Measurements from ENCODE around the gene MYCN. TPM values are rescaled to one million over a fixed set of nuclear protein-coding genes. Genes with fewer than 3 reads are reported as not detected.

MYCN gene
- polyA plus RNA-seq, 1 of the 3 experiments (the other 2 are of a cell fraction) = 0.03 TPM

DNA sequence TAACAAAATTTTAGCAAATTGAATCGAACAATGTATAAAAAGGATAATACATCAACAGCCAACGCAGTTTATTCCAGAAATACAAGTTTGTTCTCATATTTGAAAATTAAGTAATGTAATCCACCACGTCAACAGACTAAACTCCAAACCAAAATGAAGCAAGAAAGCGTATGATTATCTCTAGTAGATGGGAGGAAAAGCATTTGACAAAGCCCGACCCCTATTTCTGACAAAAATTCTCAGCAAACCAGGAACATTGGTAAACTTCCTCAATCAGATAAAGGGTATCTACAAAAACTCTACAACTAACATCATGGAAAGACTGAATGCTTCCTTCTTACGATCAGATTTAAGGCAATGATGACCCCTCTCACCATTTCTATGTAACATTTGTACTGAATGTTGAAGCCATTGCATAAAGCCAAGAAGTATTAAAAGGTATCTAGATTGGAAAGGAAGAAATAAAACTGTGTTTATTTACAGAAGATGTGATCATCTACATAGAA, 34.3 kb upstream of the MYCN start:
- CTCF ChIA-PET = interaction anchor here (0.6 to 1.5 kb wide), 3 partner anchors 10 to 34 kb away, joined by 3 to 4 read pairs (median 3); no protein-coding TSS in a partner anchor
- TF ChIP-seq, protein P1, sequence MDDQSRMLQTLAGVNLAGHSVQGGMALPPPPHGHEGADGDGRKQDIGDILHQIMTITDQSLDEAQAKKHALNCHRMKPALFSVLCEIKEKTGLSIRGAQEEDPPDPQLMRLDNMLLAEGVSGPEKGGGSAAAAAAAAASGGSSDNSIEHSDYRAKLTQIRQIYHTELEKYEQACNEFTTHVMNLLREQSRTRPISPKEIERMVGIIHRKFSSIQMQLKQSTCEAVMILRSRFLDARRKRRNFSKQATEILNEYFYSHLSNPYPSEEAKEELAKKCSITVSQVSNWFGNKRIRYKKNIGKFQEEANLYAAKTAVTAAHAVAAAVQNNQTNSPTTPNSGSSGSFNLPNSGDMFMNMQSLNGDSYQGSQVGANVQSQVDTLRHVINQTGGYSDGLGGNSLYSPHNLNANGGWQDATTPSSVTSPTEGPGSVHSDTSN (IDR thresholded peaks at IDR 0.05) = no peak
- TF ChIP-seq GATA2 (CRISPR knock-in tag; IDR thresholded peaks at IDR 0.05) (no peak), TAF1 (IDR thresholded peaks at IDR 0.05; ENCODE audit: borderline replicate concordance, low read depth, low read length) (no peak), TEAD4 (IDR thresholded peaks at IDR 0.05; ENCODE audit: borderline replicate concordance, insufficient read depth) (no peak), RFX5 (IDR thresholded peaks at IDR 0.05; ENCODE audit: low read length) (no peak)
- TF ChIP-seq, protein P2, sequence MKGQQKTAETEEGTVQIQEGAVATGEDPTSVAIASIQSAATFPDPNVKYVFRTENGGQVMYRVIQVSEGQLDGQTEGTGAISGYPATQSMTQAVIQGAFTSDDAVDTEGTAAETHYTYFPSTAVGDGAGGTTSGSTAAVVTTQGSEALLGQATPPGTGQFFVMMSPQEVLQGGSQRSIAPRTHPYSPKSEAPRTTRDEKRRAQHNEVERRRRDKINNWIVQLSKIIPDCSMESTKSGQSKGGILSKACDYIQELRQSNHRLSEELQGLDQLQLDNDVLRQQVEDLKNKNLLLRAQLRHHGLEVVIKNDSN (IDR thresholded peaks at IDR 0.05; ENCODE audit: borderline replicate concordance, low read depth) = no peak
- H3K27me3 ChIP-seq (ENCODE audit: insufficient read depth) = no peaks in the 10 kb centered on the region
- H3K27ac ChIP-seq (ENCODE audit: low read depth in 2 of 2, low read length in 1 of 2) = no peak overlapping the region
- 18% methylated on average over 6 of the region's 6 CpGs for WGBS (ENCODE audit: low lambda C conversion rate)
- no peaks in the 10 kb centered on the region for H3K4me1 ChIP-seq (ENCODE audit: control insufficient read depth in 1 of 2, insufficient read depth in 2 of 2, low read depth in 1 of 2, low read length in 1 of 2)
- H3K4me3 ChIP-seq (ENCODE audit: low read depth in 2 of 2, low read length in 1 of 2) = no peak overlapping the region
- H4K20me1 ChIP-seq (ENCODE audit: insufficient read depth) = no peaks in the 10 kb centered on the region
- no peak for DNase-seq
- no peak overlapping the region for H3K9ac ChIP-seq
- POLR2A ChIA-PET = no interaction called here
- no peaks in the 10 kb centered on the region for H3K36me3 ChIP-seq (replicated peaks in 1 of 2; ENCODE audit: control insufficient read depth in 1 of 2, insufficient read depth in 2 of 2, low read length in 1 of 2)
- H3K9me2 ChIP-seq = no peaks in the 10 kb centered on the region
- no peaks in the 10 kb centered on the region for H3F3A ChIP-seq (replicated peaks; ENCODE audit: insufficient read depth)
- no peak overlapping the region for H3K4me2 ChIP-seq
- no peaks in the 10 kb centered on the region for H3K79me2 ChIP-seq (ENCODE audit: insufficient read depth)
- H2AFZ ChIP-seq (ENCODE audit: low read depth) = no peak overlapping the region
- H3K9me3 ChIP-seq = peaks cover 6% of the 10 kb centered on the region; the same call in 1 of the 2 replicates

DNA sequence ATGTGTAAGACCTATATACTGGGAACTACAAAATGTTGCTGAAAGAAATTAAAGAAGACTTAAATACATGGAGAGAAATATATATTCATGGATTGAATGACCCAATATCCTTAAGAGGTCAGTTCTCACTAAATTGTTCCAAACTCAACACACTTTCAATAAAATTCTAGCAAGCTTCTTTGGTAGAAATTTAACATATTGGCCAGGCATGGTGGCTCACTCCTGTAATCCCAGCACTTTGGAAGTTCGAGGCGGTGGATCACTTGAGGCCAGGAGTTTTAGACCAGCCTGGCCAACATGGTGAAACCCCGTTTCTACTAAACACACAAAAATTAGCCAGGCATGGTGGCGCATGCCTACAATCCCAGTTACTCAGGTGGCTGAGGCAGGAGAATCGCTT, 33.6 kb upstream of the MYCN start:
- no peaks in the 10 kb centered on the region for H3F3A ChIP-seq (replicated peaks; ENCODE audit: insufficient read depth)
- no peaks in the 10 kb centered on the region for H3K4me1 ChIP-seq (ENCODE audit: control insufficient read depth in 1 of 2, insufficient read depth in 2 of 2, low read depth in 1 of 2, low read length in 1 of 2)
- H3K79me2 ChIP-seq (ENCODE audit: insufficient read depth) = no peaks in the 10 kb centered on the region
- H3K9ac ChIP-seq = no peak overlapping the region
- no peak for TF ChIP-seq GATA2 (CRISPR knock-in tag; IDR thresholded peaks at IDR 0.05)
- TF ChIP-seq FOSL2 (IDR thresholded peaks at IDR 0.05; ENCODE audit: borderline replicate concordance, low read depth) = no peak
- no peak for TF ChIP-seq TEAD4 (IDR thresholded peaks at IDR 0.05; ENCODE audit: borderline replicate concordance, insufficient read depth)
- TF ChIP-seq, protein P2 (IDR thresholded peaks at IDR 0.05; ENCODE audit: borderline replicate concordance, low read depth) = no peak
- TF ChIP-seq, protein P3, sequence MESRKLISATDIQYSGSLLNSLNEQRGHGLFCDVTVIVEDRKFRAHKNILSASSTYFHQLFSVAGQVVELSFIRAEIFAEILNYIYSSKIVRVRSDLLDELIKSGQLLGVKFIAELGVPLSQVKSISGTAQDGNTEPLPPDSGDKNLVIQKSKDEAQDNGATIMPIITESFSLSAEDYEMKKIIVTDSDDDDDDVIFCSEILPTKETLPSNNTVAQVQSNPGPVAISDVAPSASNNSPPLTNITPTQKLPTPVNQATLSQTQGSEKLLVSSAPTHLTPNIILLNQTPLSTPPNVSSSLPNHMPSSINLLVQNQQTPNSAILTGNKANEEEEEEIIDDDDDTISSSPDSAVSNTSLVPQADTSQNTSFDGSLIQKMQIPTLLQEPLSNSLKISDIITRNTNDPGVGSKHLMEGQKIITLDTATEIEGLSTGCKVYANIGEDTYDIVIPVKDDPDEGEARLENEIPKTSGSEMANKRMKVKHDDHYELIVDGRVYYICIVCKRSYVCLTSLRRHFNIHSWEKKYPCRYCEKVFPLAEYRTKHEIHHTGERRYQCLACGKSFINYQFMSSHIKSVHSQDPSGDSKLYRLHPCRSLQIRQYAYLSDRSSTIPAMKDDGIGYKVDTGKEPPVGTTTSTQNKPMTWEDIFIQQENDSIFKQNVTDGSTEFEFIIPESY (IDR thresholded peaks at IDR 0.05; ENCODE audit: borderline replicate concordance, low read depth) = no peak
- TF ChIP-seq FOXJ3 (CRISPR knock-in tag; IDR thresholded peaks at IDR 0.05) = no peak
- TF ChIP-seq NFIC (IDR thresholded peaks at IDR 0.05; ENCODE audit: borderline replicate concordance) = no peak
- TF ChIP-seq RAD21 (IDR thresholded peaks at IDR 0.05; ENCODE audit: low read length) = no peak
- no peak for TF ChIP-seq SIN3A (IDR thresholded peaks at IDR 0.05; ENCODE audit: borderline replicate concordance, low read depth, low read length)
- TF ChIP-seq FOXM1 (IDR thresholded peaks at IDR 0.05; ENCODE audit: low read depth) = no peak
- no peak for TF ChIP-seq SMC3 (IDR thresholded peaks at IDR 0.05; ENCODE audit: low read depth, low read length)
- TF ChIP-seq, protein P4, sequence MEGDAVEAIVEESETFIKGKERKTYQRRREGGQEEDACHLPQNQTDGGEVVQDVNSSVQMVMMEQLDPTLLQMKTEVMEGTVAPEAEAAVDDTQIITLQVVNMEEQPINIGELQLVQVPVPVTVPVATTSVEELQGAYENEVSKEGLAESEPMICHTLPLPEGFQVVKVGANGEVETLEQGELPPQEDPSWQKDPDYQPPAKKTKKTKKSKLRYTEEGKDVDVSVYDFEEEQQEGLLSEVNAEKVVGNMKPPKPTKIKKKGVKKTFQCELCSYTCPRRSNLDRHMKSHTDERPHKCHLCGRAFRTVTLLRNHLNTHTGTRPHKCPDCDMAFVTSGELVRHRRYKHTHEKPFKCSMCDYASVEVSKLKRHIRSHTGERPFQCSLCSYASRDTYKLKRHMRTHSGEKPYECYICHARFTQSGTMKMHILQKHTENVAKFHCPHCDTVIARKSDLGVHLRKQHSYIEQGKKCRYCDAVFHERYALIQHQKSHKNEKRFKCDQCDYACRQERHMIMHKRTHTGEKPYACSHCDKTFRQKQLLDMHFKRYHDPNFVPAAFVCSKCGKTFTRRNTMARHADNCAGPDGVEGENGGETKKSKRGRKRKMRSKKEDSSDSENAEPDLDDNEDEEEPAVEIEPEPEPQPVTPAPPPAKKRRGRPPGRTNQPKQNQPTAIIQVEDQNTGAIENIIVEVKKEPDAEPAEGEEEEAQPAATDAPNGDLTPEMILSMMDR (IDR thresholded peaks at IDR 0.05) = no peak
- no peak for TF ChIP-seq GABPA (IDR thresholded peaks at IDR 0.05; ENCODE audit: low read depth)
- TF ChIP-seq CHD2 (IDR thresholded peaks at IDR 0.05; ENCODE audit: low read length, partially characterized antibody) = no peak
- H3K9me3 ChIP-seq = no peaks in the 10 kb centered on the region; the same call in 1 of the 2 replicates
- 40% methylated on average over 5 of the region's 5 CpGs for WGBS (ENCODE audit: low lambda C conversion rate)
- no peaks in the 10 kb centered on the region for H3K9me2 ChIP-seq
- no peaks in the 10 kb centered on the region for H3K27me3 ChIP-seq (ENCODE audit: insufficient read depth)
- no peak for DNase-seq
- no peak overlapping the region for H2AFZ ChIP-seq (ENCODE audit: low read depth)
- no peaks in the 10 kb centered on the region for H3K36me3 ChIP-seq (replicated peaks in 1 of 2; ENCODE audit: control insufficient read depth in 1 of 2, insufficient read depth in 2 of 2, low read length in 1 of 2)
- CTCF ChIA-PET = interaction anchor here (1.0 to 1.5 kb wide), 2 partner anchors 11 to 33 kb away, joined by 3 to 4 read pairs; no protein-coding TSS in a partner anchor
- no peak overlapping the region for H3K4me2 ChIP-seq
- no peak overlapping the region for H3K4me3 ChIP-seq (ENCODE audit: low read depth in 2 of 2, low read length in 1 of 2)
- POLR2A ChIA-PET = no interaction called here
- no peak overlapping the region for H3K27ac ChIP-seq (ENCODE audit: low read depth in 2 of 2, low read length in 1 of 2)
- no peaks in the 10 kb centered on the region for H4K20me1 ChIP-seq (ENCODE audit: insufficient read depth)
